ENCODE data around the gene TRMT11.

TRMT11 gene

DNA sequence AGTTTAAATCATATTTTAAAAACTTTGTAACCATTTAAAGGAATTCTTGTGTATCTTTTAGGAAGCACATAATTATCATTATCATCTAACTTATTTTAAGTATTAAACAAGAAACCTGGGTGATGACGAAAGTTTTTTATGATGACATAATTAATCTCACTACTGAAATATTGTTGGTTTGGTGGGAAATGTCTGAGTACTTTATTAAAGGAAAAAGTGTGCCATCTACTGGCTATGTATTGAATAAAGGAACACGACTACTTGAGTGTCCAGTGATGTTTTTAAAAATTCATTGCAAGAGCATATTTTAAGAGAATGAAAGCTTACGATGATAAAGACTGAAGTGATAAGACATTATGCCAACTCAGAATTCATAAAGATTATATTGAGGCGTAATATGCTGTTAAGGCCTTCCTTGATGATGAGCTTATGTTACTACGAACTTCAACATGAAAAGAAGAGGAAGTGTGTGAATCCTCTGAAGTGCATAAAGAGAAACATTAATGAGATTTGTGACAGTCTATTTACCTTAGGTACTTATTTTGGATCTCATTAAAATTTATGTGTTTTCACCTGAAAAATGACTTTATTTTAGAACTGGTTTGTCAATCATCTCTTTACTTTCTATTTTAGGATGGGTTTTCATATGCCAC is 12.0 kb upstream of the TRMT11 start:
- Histone ChIP-seq H3K4me3 (ENCODE audit: control insufficient read depth in 1 of 7, extremely low read depth in 1 of 7, insufficient read depth in 4 of 7, low read depth in 2 of 7, low read length in 6 of 7) (no peak overlapping the region), H3K27me3 (replicated peaks in 2 of 5; ENCODE audit: control insufficient read depth in 4 of 5, insufficient read depth in 5 of 5, low read length in 4 of 5) (no peaks in the 10 kb centered on the region), H3K4me1 (ENCODE audit: control extremely low read depth in 1 of 4, control insufficient read depth in 4 of 4, insufficient read depth in 4 of 4, low read length in 3 of 4) (peaks cover 0 to 2% (median 0%) of the 10 kb centered on the region in 4 experiments), H3K36me3 (ENCODE audit: control insufficient read depth in 4 of 4, insufficient read depth in 4 of 4, low read length in 3 of 4) (peaks cover 4 to 25% (median 11%) of the 10 kb centered on the region in 4 experiments), H3K27ac (ENCODE audit: insufficient read depth in 1 of 2, low read depth in 1 of 2, low read length in 2 of 2, poor library complexity in 1 of 2, severe bottlenecking in 2 of 2) (no peak overlapping the region), H3K9me3 (ENCODE audit: control extremely low read depth in 1 of 5, control insufficient read depth in 4 of 5, insufficient read depth in 2 of 5, low read depth in 1 of 5, low read length in 4 of 5) (no peaks in the 10 kb centered on the region)
- ChIA-PET CTCF (interaction anchor here (0.7 to 6.0 kb wide), 25 partner anchors 9 to 661 kb away, joined by 3 to 50 read pairs (median 6); partner anchors contain the start of genes HINT3, NCOA7 and TRMT11), POLR2A (interaction anchor here (0.7 kb wide), 1 partner anchor 81 kb away, joined by 4 read pairs; no protein-coding TSS in a partner anchor)
- WGBS (ENCODE audit: insufficient coverage), result 42% methylated on average over 2 of the region's 5 CpGs
- peak; percentile 66 to 81 (median 79) for DNase-seq

DNA sequence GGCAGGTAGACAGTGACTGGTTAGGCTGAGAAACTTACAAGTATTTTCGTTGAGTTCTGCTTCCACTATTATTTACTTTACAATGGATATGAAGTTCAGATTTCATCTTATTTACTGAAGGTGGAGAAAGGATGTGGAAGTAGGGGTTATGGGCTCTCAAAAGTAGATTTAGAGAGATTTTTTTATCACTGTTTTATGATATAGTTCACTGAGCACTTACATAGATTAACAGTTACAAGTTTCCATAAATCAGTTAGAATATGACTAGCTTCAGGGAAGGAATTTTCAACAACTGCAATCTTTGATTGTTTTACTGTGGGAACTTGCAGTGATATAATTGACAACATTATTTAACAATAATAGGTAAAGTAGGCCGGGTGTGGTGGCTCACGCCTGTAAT is 7.2 kb upstream of the TRMT11 start:
- CTCF ChIA-PET, result interaction anchor here (0.9 to 2.5 kb wide), 4 partner anchors 9 to 200 kb away, joined by 3 to 6 read pairs (median 3); no protein-coding TSS in a partner anchor
- Histone ChIP-seq H3K36me3 (ENCODE audit: control insufficient read depth in 4 of 4, insufficient read depth in 4 of 4, low read length in 3 of 4) (peaks cover 2 to 20% (median 8%) of the 10 kb centered on the region in 4 experiments), H3K27me3 (replicated peaks in 2 of 5; ENCODE audit: control insufficient read depth in 4 of 5, insufficient read depth in 5 of 5, low read length in 4 of 5) (no peaks in the 10 kb centered on the region), H3K4me3 (ENCODE audit: control insufficient read depth in 1 of 7, extremely low read depth in 1 of 7, insufficient read depth in 4 of 7, low read depth in 2 of 7, low read length in 6 of 7) (no peak overlapping the region), H3K9me3 (ENCODE audit: control extremely low read depth in 1 of 5, control insufficient read depth in 4 of 5, insufficient read depth in 2 of 5, low read depth in 1 of 5, low read length in 4 of 5) (no peaks in the 10 kb centered on the region), H3K27ac (ENCODE audit: insufficient read depth in 1 of 2, low read depth in 1 of 2, low read length in 2 of 2, poor library complexity in 1 of 2, severe bottlenecking in 2 of 2) (no peak overlapping the region), H3K4me1 (ENCODE audit: control extremely low read depth in 1 of 4, control insufficient read depth in 4 of 4, insufficient read depth in 4 of 4, low read length in 3 of 4) (peaks cover 0 to 2% (median 0%) of the 10 kb centered on the region in 4 experiments)
- no peak for DNase-seq
- WGBS (ENCODE audit: insufficient coverage), result no CpG with 5 or more reads among the region's 3 CpGs
- POLR2A ChIA-PET, result no interaction called here

DNA sequence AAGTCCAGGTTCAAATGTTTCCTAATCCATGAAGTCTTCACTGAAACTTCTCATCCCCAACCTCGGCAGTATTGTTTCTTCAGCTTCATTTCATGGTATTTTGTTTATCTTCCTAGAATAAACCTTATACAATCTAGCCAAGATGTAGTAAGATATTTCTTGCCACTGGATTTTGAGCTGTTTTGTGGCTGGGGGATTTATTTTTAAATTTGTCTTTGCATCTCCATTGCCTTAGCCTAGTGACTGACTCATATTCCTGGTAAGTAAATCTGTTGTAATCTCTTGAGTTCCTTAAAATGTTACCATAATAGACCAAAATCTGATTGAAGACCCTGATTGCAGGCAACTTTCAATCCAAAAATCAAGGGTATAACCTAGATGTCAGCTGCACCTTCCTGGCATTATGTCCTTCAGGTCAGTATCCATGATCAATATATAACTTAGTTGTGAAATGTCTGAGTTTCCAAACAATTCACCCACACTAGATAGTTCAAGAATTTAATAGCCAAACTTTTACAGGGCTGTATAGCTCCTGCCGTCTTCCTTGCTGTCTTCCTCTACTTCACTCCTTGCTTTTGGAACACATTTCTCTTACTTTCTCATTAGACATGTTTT is 4.7 kb upstream of the TRMT11 start:
- 91% methylated on average over 1 of the region's 2 CpGs for WGBS (ENCODE audit: insufficient coverage)
- CTCF ChIA-PET, result interaction anchor here (0.6 to 1.7 kb wide), 8 partner anchors 12 to 670 kb away, joined by 3 to 6 read pairs (median 5); partner anchors contain the start of genes HINT3 and NCOA7
- H3K4me1 ChIP-seq (ENCODE audit: control extremely low read depth in 1 of 4, control insufficient read depth in 4 of 4, insufficient read depth in 4 of 4, low read length in 3 of 4), result peaks cover 0 to 13% (median 7%) of the 10 kb centered on the region in 4 experiments
- no peaks in the 10 kb centered on the region for H3K9me3 ChIP-seq (ENCODE audit: control extremely low read depth in 1 of 5, control insufficient read depth in 4 of 5, insufficient read depth in 2 of 5, low read depth in 1 of 5, low read length in 4 of 5)
- H3K27me3 ChIP-seq (replicated peaks in 2 of 5; ENCODE audit: control insufficient read depth in 4 of 5, insufficient read depth in 5 of 5, low read length in 4 of 5), result no peaks in the 10 kb centered on the region
- DNase-seq, result no peak
- peaks cover 0 to 12% (median 5%) of the 10 kb centered on the region in 4 experiments for H3K36me3 ChIP-seq (ENCODE audit: control insufficient read depth in 4 of 4, insufficient read depth in 4 of 4, low read length in 3 of 4)
- H3K4me3 ChIP-seq (ENCODE audit: control insufficient read depth in 1 of 7, extremely low read depth in 1 of 7, insufficient read depth in 4 of 7, low read depth in 2 of 7, low read length in 6 of 7), result no peak overlapping the region
- POLR2A ChIA-PET, result no interaction called here
- H3K27ac ChIP-seq (ENCODE audit: insufficient read depth in 1 of 2, low read depth in 1 of 2, low read length in 2 of 2, poor library complexity in 1 of 2, severe bottlenecking in 2 of 2), result no peak overlapping the region

DNA sequence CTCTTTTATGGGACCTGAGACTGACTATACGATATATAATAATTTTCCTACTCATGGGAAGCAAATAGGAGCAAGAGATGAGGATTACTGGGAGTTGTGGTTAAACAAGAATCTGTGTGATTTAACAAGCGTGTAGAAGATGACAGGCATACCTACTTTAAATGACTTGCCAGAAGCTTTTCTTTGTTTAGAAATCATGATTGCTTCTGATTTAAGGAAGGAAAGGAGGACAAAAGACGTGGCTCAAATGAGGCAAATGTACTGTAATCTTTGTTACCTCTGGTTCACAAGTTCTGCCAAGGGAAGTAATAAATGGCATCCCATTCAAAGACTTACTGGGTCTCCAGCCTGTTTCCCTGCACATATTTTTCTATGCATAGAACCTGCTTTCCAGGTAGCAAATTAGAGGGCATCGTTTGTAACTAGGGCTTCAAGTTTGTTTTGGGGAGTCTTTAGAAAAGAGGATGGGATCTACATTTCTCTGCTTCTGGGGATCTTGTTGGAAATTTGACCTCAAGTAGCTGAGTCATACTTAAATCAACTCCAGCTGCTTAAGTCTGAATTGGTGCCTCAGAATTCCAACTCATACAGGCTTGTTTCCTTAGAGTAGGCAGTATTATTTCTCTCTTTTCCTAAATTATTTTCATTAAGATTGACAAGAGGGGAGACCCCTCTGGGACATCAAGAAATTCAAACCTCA is 2.9 kb upstream of the TRMT11 start:
- ChIA-PET POLR2A (no interaction called here), CTCF (interaction anchor here (1.3 to 1.5 kb wide), 2 partner anchors 26 to 671 kb away, joined by 3 read pairs; no protein-coding TSS in a partner anchor)
- 92% methylated on average over 1 of the region's 4 CpGs for WGBS (ENCODE audit: insufficient coverage)
- Histone ChIP-seq H3K4me3 (ENCODE audit: control insufficient read depth in 1 of 7, extremely low read depth in 1 of 7, insufficient read depth in 4 of 7, low read depth in 2 of 7, low read length in 6 of 7) (no peak overlapping the region), H3K27ac (ENCODE audit: insufficient read depth in 1 of 2, low read depth in 1 of 2, low read length in 2 of 2, poor library complexity in 1 of 2, severe bottlenecking in 2 of 2) (no peak overlapping the region), H3K4me1 (ENCODE audit: control extremely low read depth in 1 of 4, control insufficient read depth in 4 of 4, insufficient read depth in 4 of 4, low read length in 3 of 4) (peaks cover 0 to 22% (median 16%) of the 10 kb centered on the region in 4 experiments), H3K36me3 (ENCODE audit: control insufficient read depth in 4 of 4, insufficient read depth in 4 of 4, low read length in 3 of 4) (peaks cover 0 to 12% (median 2%) of the 10 kb centered on the region in 4 experiments), H3K9me3 (ENCODE audit: control extremely low read depth in 1 of 5, control insufficient read depth in 4 of 5, insufficient read depth in 2 of 5, low read depth in 1 of 5, low read length in 4 of 5) (no peaks in the 10 kb centered on the region), H3K27me3 (replicated peaks in 2 of 5; ENCODE audit: control insufficient read depth in 4 of 5, insufficient read depth in 5 of 5, low read length in 4 of 5) (no peaks in the 10 kb centered on the region)
- no peak for DNase-seq

DNA sequence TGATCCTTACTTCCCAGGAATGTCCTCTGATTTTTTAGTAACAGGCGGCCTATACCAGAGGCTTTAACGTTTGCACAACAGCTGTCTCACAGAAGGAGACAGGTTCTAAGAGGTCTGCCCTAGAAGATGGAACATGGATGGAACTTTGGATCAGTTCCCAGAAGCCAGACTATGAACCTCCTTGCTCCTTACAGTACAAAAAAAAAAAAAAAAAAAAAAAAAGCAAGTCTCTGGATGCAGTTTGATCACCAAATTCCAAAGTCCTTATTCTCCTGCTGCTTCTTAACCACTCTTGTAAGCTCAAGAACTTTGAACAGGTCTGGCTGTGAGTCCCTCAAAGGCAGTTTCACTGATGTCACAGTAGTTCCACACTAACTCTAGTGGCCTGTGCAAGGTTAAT is 2.0 kb upstream of the TRMT11 start:
- Histone ChIP-seq H3K4me1 (ENCODE audit: control extremely low read depth in 1 of 4, control insufficient read depth in 4 of 4, insufficient read depth in 4 of 4, low read length in 3 of 4) (peaks cover 0 to 22% (median 16%) of the 10 kb centered on the region in 4 experiments), H3K36me3 (ENCODE audit: control insufficient read depth in 4 of 4, insufficient read depth in 4 of 4, low read length in 3 of 4) (peaks cover 0 to 9% (median 2%) of the 10 kb centered on the region in 4 experiments), H3K4me3 (ENCODE audit: control insufficient read depth in 1 of 7, extremely low read depth in 1 of 7, insufficient read depth in 4 of 7, low read depth in 2 of 7, low read length in 6 of 7) (no peak overlapping the region), H3K27me3 (replicated peaks in 2 of 5; ENCODE audit: control insufficient read depth in 4 of 5, insufficient read depth in 5 of 5, low read length in 4 of 5) (no peaks in the 10 kb centered on the region), H3K27ac (ENCODE audit: insufficient read depth in 1 of 2, low read depth in 1 of 2, low read length in 2 of 2, poor library complexity in 1 of 2, severe bottlenecking in 2 of 2) (no peak overlapping the region), H3K9me3 (ENCODE audit: control extremely low read depth in 1 of 5, control insufficient read depth in 4 of 5, insufficient read depth in 2 of 5, low read depth in 1 of 5, low read length in 4 of 5) (no peaks in the 10 kb centered on the region)
- ChIA-PET CTCF (interaction anchor here (1.2 to 3.9 kb wide), 5 partner anchors 9 to 233 kb away, joined by 3 to 24 read pairs (median 7); no protein-coding TSS in a partner anchor), POLR2A (no interaction called here)
- 67% methylated on average over 1 of the region's 2 CpGs for WGBS (ENCODE audit: insufficient coverage)
- no peak for DNase-seq

DNA sequence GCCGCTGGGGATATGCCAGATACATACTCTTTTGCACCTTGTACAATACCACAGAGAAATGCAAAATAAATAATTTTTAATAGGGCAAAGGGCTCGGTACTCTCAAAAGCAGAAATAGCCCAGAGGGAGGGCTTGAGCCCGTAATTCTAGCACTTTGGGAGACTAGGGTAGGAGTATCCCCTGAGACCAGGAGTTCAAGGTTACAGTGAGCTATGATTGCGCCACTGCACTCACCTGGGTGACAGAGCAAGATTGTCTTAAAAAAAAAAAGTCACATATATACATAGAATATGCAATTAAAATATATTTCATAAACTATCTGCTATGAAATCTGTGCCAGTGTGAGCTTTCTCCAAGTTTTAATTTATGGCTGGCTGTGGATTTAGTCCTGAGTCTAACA is 818 bp upstream of the TRMT11 start:
- Histone ChIP-seq H3K4me1 (ENCODE audit: control extremely low read depth in 1 of 4, control insufficient read depth in 4 of 4, insufficient read depth in 4 of 4, low read length in 3 of 4) (peaks cover 0 to 22% (median 16%) of the 10 kb centered on the region in 4 experiments), H3K4me3 (ENCODE audit: control insufficient read depth in 1 of 7, extremely low read depth in 1 of 7, insufficient read depth in 4 of 7, low read depth in 2 of 7, low read length in 6 of 7) (peak overlapping the region in 6 of 7 experiments; percentile 82 to 98 (median 90)), H3K36me3 (ENCODE audit: control insufficient read depth in 4 of 4, insufficient read depth in 4 of 4, low read length in 3 of 4) (peaks cover 0 to 7% (median 2%) of the 10 kb centered on the region in 4 experiments), H3K27me3 (replicated peaks in 2 of 5; ENCODE audit: control insufficient read depth in 4 of 5, insufficient read depth in 5 of 5, low read length in 4 of 5) (no peaks in the 10 kb centered on the region), H3K27ac (ENCODE audit: insufficient read depth in 1 of 2, low read depth in 1 of 2, low read length in 2 of 2, poor library complexity in 1 of 2, severe bottlenecking in 2 of 2) (peak overlapping the region in 1 of 2 experiments; percentile 76), H3K9me3 (ENCODE audit: control extremely low read depth in 1 of 5, control insufficient read depth in 4 of 5, insufficient read depth in 2 of 5, low read depth in 1 of 5, low read length in 4 of 5) (no peaks in the 10 kb centered on the region)
- 29% methylated on average over 2 of the region's 4 CpGs for WGBS (ENCODE audit: insufficient coverage)
- no peak for DNase-seq
- POLR2A ChIA-PET, result no interaction called here
- CTCF ChIA-PET, result interaction anchor here (0.8 to 3.9 kb wide), 7 partner anchors 10 to 675 kb away, joined by 3 to 24 read pairs (median 7); no protein-coding TSS in a partner anchor
